NT2/D1 (cell line): ENCODE results near the gene ADAR.

Source experiments
- SUZ12 ChIP-seq: IDR thresholded peaks from 2 replicates; pipeline ENCODE4 v1.6.1; 2011; ENCODE audit not compliant: insufficient read length, insufficient read depth; ENCODE audit errors: extremely low read depth
- YY1 ChIP-seq: IDR thresholded peaks from 2 replicates; pipeline ENCODE4 v1.6.1; 2011; ENCODE audit not compliant: insufficient read length, insufficient read depth
- ZNF274 ChIP-seq: IDR thresholded peaks from 2 replicates; pipeline ENCODE4 v1.6.1; 2011; ENCODE audit warnings: mild to moderate bottlenecking, low read depth, low read length

DNA sequence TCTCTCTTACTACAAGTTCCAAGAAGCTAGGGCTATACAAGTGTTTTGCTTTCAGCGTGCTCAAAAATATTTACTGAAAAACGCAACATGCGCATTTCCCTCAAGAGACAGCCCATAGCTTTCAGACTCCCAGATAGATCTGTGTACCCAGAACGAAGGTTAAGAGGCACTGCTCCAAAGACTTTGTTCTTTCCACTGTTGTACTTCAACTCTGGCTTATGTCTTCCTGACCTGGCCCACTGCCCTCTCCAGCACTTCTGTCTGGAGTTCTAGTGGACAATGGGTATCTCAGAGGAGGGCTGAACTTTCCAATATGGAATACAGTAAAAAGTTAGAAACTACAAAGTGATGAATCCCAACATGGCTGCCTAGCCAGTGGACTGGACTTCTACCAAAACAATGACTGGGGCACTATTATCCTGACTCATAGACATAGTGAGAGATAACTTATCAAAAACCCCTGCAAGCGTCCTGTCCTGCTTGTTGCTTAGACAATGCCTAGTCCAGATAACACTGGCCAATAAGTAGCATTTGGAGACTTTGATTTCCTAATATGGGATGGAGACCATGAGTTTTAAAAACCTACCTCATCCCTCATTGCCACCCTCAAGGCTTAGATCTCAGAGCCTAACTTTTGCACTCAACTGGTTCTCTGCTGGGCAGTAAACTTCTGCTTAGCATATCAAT, 8.8 kb upstream of the ADAR start:
- TF ChIP-seq SUZ12 (no peak), ZNF274 (no peak), YY1 (no peak)
